ENCODE measurements around the gene KIR3DL1.
"Not testable (repeated sequence)": the region's sequence is repeated elsewhere in the genome, so short reads cannot be mapped to it uniquely, and the experiment has no call there.

Gene KIR3DL1

DNA sequence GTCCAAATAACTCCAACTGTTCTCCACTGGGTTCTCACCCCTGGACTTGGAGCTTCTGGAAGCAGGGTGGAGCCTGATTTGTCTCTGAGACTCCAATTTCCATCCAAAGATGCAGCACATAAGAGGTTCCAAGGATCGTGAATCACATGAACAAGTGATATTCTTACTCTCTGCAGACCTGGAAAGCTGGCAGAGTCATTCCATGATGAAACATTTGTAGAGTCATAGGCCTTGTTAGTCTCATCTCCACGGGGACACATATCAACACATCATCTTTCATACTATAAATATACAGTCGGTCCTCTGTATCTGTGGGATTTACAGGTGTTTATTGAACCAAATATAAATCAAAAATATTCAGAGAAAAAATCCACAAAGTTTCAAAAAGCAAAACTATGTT, 1.7 kb upstream of the KIR3DL1 start:
- not testable (repeated sequence) for DNase-seq

DNA sequence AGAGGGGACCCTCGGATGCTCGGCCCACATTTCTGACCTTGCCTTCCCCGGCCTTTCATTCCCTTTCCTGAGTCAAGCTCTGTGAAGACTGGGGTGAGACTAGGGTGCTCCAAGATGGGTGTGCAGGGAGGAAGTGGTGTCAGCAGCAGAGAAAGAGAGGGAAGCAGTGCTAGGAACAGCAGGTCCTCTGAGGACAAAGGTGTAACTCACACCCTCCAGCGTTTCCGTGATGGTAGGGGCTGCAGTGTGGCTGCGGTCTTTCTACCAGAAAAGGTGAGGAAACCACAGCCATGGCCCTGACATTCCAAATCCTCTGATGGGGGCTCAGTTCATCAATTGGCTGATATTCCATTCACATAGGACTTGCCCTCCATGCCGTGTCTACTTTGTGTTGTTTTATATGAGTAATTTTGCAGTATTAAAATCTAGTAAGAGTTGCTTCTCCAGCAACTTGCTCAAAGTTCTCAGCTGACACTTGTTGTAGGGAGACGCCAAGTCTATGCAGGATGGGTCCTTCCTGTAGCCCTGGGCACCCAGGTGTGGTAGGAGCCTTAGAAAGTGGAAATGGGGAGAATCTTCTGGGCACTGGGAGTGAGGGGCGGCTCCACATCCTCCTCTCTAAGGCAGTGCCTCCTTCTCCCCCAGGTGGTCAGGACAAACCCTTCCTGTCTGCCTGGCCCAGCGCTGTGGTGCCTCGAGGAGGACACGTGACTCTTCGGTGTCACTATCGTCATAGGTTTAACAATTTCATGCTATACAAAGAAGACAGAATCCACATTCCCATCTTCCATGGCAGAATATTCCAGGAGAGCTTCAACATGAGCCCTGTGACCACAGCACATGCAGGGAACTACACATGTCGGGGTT, 1.6 kb downstream of the KIR3DL1 start:
- no peak for DNase-seq

DNA sequence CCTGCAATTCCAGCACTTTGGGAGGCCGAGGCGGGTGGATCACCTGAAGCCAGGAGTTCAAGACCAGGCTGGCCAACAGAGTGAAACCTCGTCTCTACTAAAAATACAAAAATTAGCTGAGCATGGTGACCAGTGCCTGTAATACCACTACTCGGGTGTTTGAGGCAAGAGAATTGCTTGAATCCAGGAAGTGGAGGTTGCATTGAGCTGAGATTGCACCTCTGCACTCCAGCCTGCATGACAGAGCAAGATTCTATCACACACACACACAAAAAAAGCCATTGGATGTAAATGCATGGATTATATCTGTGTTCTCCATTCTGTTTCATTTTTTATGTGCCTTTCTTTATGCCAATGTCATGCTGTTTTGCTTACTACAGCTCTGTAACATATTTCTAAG, 8.1 kb downstream of the KIR3DL1 start:
- DNase-seq = not testable (repeated sequence)

DNA sequence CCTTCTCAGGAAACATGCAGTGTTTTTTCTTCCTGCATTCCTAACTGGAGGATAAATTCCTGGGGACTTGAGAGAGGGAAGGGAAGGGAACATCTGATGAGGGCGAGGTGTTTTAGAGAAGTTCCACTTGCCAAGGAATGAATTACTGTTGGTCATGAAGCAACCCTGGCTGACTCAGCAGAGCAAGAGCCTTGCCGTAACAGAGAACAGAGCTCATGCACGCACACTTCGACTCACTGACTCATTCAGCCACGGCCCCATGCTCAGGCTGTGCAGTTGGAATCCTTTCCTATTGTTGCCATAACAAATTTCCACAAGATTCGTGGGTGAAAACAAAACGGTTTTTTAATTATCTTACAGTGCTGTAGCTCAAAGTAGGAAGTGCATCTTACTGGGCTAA, 9.1 kb downstream of the KIR3DL1 start:
- DNase-seq = not testable (repeated sequence)

DNA sequence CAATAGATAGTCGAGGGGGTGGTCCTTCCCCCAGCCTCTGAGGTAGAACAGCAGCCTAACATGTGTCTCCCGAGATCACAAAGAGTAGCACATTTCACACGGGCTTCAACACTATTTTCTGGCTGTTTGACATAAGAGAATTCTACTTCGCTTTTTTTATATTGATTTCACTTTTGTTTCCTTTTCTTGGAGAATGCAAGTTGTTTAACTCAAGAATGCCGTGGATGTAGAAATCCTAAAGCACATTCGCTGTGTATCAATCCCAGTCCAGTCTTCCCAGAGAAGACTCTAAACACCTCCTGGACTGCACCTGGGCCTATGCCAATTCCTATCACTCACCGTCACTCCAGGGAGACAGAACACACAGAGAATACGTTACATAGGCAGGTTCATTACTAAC, 11.8 kb downstream of the KIR3DL1 start:
- DNase-seq = not testable (repeated sequence)

DNA sequence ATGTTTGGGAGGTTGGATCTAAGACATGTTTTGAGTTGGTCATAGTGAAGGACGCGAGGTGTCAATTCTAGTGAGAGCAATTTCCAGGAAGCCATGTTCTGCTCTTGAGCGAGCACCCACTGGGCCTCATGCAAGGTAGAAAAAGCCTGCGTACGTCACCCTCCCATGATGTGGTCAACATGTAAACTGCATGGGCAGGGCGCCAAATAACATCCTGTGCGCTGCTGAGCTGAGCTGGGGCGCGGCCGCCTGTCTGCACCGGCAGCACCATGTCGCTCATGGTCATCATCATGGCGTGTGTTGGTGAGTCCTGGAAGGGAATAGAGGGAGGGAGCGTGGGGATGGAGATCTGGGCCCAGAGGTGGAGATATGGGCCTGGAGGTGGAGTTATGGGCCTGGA, 16.2 kb downstream of the KIR3DL1 start, which contains the start of gene KIR2DS4:
Gene KIR2DS4, plus strand, starts transcription at position 181 of the 400 bp plus-strand sequence.
- not testable (repeated sequence) for DNase-seq

DNA sequence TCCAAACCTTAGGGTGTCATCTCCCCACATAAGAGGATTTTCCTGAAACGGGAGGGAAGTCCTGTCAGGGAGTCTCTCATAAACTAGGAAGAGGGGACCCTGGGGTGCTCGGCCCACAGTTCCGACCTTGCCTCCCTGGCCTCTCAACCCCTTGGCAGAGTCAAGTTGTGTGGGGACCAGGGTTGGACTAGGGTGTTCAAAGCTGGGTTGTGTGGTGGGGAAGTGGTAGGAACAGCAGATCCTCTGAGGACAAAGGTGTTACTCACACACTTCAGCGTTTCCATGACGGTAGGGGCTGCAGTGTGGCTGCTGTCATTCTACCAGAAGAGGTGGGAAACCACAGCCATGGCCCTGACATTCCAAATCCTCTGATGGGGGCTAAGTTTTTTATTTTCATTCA, 18.9 kb downstream of the KIR3DL1 start:
- not testable (repeated sequence) for DNase-seq

DNA sequence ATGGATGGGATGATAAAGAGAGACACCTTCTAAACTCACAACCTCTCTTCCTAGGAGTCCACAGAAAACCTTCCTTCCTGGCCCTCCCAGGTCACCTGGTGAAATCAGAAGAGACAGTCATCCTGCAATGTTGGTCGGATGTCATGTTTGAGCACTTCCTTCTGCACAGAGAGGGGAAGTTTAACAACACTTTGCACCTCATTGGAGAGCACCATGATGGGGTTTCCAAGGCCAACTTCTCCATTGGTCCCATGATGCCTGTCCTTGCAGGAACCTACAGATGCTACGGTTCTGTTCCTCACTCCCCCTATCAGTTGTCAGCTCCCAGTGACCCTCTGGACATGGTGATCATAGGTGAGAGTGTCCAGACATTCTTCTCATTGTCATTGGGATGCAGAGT, 21.3 kb downstream of the KIR3DL1 start:
- not testable (repeated sequence) for DNase-seq

DNA sequence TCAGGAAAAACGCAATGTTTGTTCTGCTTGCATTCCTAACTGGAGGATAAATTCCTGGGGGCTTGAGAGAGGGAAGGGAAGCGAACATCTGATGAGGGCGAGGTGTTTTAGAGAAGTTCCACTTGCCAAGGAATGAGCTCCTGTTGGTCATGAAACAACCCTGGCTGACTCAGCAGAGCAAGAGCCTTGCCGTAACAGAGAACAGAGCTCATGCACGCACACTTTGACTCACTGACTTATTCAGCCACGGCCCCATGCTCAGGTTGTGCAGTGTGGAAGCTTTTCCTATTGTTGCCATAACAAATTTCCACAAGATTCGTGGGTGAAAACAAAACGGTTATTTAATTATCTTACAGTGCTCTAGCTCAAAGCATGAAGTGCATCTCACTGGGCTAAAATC, 26.9 kb downstream of the KIR3DL1 start:
- not testable (repeated sequence) for DNase-seq

DNA sequence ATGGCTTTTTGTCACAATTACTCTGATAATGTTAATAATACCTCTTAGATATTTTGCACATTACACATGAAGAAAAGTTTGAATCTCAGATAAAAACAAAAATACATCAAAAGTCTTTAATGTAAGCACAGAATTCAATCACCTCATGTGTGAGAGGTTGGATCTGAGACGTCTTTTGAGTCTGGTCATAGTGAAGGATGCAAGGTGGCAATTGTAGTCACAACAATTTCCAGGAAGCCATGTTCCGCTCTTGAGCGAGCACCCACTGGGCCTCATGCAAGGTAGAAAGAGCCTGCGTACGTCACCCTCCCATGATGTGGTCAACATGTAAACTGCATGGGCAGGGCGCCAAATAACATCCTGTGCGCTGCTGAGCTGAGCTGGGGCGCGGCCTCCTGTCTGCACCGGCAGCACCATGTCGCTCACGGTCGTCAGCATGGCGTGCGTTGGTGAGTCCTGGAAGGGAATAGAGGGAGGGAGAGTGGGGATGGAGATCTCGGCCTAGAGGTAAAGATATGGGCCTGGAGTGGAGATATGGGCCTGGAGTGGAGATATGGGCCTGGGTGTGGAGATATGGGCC, 33.9 kb downstream of the KIR3DL1 start, which contains the start of gene KIR3DL2:
Gene KIR3DL2, plus strand, starts transcription at position 383 of the 580 bp plus-strand sequence. Its CDS starts 33 bp downstream, at position 416.
- DNase-seq = not testable (repeated sequence)

DNA sequence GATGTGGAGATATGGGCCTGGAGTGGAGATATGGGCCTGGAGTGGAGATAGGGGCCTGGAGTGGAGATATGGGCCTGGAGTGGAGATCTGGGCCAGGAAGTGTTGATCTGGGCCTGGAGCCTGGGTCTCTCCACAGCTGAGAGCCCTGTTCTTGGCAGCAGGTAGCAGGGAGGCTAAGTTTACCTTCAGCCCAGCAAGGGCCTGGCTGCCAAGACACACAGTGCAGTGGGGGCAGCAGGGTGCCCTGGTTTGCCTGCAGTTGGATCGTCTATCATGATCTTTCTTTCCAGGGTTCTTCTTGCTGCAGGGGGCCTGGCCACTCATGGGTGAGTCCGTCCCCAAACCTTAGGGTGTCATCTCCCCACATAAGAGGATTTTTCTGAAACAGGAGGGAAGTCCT, 34.7 kb downstream of the KIR3DL1 start:
- no peak for DNase-seq

DNA sequence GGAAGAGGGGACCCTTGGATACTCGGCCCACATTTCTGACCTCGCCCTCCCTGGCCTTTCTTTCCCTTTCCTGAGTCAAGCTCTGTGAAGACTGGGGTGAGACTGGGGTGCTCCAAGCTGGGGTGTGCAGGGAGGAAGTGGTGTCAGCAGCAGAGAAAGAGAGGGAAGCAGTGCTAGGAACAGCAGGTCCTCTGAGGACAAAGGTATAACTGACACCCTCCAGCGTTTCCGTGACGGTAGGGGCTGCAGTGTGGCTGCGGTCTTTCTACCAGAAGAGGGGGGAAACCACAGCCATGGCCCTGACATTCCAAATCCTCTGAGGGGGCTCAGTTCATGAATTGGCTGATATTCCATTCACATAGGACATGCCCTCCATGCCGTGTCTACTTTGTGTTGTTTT, 35.1 kb downstream of the KIR3DL1 start:
- DNase-seq = no peak

DNA sequence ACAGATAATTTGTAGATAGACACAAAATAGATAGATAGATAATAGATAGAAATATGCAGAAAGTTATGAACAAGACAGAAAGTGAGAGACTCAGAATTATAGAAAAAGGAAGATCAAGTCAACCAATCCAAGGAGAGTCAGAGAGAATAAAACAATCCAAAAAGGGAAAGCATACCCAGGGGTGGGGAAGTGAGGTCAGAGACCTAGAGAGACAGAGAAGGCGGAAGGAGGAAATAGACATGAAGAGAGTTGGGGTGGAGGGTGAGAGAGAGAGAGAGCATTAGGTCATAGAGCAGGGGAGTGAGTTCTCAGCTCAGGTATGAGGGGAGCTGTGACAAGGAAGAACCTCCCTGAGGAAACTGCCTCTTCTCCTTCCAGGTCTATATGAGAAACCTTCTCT, 39.0 kb downstream of the KIR3DL1 start:
- not testable (repeated sequence) for DNase-seq

DNA sequence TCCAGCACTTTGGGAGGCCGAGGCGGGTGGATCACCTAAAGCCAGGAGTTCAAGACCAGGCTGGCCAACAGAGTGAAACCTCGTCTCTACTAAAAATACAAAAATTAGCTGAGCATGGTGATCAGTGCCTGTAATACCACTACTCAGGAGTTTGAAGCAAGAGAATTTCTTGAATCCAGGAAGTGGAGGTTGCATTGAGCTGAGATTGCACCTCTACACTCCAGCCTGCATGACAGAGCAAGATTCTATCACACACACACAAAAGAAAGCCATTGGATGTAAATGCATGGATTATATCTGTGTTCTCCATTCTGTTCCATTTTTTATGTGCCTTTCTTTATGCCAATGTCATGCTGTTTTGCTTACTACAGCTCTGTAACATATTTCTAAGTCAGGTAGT, 42.2 kb downstream of the KIR3DL1 start:
- not testable (repeated sequence) for DNase-seq

DNA sequence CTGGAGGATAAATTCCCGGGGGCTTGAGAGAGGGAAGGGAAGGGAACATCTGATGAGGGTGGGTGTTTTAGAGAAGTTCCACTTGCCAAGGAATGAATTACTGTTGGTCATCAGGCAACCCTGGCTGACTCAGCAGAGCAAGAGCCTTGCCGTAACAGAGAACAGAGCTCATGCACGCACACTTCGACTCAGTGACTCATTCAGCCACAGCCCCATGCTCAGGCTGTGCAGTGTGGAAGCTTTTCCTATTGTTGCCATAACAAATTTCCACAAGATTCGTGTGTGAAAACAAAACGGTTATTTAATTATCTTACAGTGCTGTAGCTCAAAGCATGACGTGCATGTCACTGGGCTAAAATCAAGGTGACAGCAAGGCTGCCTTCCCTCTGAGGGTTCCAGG, 43.2 kb downstream of the KIR3DL1 start:
- DNase-seq = peak in 4 of 56 donors; percentile 1 to 10 (median 2)

DNA sequence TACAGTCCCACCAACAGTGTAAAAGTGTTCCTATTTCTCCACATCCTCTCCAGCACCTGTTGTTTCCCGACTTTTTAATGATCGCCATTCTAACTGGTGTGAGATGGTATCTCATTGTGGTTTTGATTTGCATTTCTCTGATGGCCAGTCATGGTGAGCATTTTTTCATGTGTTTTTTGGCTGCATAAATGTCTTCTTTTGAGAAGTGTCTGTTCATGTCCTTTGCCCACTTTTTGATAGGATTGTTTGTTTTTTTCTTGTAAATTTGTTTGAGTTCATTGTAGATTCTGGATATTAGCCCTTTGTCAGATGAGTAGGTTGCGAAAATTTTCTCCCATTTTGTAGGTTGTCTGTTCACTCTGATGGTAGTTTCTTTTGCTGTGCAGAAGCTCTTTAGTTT, 47.2 kb downstream of the KIR3DL1 start:
- DNase-seq = not testable (repeated sequence)

DNA sequence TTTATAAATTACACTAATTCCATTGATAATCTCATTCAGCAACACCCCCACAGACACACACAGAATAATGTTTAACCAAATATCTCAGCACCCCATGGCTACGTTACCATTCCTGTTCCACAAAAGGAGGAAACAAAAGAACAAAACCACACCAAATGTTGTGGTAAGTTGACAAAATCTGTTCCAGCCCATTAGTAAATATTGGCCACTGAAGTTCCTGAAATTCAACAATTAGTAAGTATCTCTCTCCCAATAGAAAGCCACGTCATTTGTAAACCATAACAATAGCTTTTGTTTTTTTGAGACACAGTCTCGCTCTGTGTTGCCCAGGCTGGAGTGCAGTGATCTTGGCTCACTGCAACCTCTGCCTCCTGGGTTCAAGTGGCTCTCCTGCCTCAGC, 55.4 kb downstream of the KIR3DL1 start:
- no peak for DNase-seq

DNA sequence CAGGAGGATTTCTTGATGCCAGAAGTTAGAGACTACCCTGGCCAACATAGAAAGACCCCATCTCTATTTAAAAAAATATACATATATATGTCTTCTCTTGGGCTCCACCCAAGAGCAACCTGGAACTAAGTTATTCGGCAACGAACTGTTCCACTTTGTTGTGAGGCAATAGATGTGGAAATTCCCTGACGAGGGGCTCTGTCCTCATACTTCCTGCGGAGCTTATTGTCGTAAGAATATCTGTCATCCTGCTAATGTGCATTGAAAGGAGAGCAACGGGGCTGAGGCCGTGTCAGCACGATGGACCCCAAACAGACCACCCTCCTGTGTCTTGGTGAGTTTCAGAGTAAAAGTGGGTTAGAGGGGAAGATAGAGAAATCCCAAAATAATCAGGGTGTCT, 57.7 kb downstream of the KIR3DL1 start, which contains the start of gene FCAR:
Gene FCAR, plus strand, starts transcription at position 246 of the 400 bp plus-strand sequence. Its CDS starts 55 bp downstream, at position 301.
- peak in 1 of 56 donors; percentile 0 for DNase-seq

DNA sequence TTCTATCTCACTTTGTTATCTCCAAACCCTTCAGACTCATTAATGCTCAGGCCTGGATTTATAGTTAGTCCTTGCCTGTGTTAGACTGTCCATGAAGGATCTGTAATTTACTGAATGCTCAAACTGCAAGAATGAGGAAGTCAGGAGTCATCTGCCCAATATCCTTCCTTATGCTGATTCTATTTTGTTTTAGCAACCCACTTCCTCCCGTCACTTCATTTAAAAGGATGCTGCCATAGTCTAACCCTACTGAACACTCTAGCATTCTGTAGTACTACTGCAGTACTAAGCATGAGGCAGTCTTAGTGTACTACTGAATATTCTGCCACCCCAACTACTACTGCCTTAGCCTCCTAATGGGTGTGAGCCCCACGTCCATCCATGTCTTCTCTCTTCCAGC, 59.2 kb downstream of the KIR3DL1 start:
- DNase-seq = no peak

DNA sequence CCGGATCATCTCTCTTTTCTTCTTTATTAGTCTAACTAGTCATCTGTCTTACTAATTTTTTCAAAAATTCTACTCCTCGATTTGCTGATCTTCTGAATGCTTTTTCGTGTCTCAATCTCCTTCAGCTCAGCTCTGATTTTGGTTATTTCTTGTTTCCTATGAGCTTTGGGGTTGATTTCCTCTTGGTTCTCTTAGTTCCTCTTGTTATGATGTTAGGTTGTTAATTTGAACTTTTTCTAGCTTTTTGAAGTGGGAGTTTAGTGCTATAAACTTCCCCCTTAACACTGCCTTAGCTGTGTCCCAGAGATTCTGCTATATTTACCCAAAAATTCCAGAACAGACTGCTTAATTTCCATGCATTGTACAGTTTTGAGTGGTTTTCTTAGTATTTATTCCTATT, 61.2 kb downstream of the KIR3DL1 start:
- no peak for DNase-seq

Measured in amygdala (tissue), 56 donors.